Stimulated activated CD8-positive, alpha-beta memory T cell treated with anti-CD3 and anti-CD28 coated beads, Interleukin-2, amount 100 ng/mL, for 1 hour (primary cell): ENCODE data around the gene BCAP29.

Experiments
- DNase-seq, 2 donors: peaks; one replicate each; pipeline ENCODE4 v3.0.0-alpha.2; 2020; ENCODE audit warnings: low read depth in 2 of 2

Gene BCAP29

DNA sequence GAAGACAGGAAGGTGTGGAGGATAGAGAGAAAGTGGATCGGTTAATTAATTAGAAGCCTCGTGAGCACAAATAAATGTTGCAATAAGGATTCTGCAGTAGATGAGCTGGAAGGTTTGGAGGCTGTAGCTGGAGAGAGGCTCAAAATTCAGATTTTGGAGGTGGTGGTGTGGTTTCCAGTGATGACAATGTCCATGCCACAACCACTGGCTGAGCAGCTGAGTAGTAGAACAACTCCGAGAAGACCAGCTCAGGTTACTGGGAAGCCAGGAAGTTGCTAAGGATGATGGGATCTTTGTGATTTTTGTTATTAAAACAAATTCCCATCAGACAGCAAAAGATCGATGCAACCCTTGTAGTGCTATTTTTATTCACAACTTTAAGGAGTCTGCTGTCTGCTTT lies 88.2 kb downstream of the BCAP29 start:
- no peak for DNase-seq
